Amniotic epithelial cell (primary cell): ENCODE measurements around the gene LRMDA.
A peak's percentile ranks its signal among the peaks of the same experiment; 100 is the strongest.

ENCODE experiments used
- DNase-seq: peaks from one replicate; pipeline ENCODE4 v3.0.0-alpha.2; 2010; ENCODE audit warnings: low read depth

The LRMDA gene

GRCh38 chr10:75449382-75450074 lies 18.1 kb downstream of the LRMDA start:
- no peak for DNase-seq

- DNase-seq, result no peak
Measured at GRCh38 chr10:75450075-75450445, 18.6 kb downstream of the LRMDA start.

- no peak for DNase-seq
Measured at GRCh38 chr10:75450644-75451640, 19.5 kb downstream of the LRMDA start.

- no peak for DNase-seq
Measured at GRCh38 chr10:75451831-75452230, 20.4 kb downstream of the LRMDA start.

- DNase-seq, result no peak
Measured at GRCh38 chr10:75452997-75453396, 21.6 kb downstream of the LRMDA start.

GRCh38 chr10:75456122-75456521 lies 24.7 kb downstream of the LRMDA start:
- DNase-seq, result no peak

- no peak for DNase-seq
Measured at GRCh38 chr10:75460059-75460458, 28.6 kb downstream of the LRMDA start.

- no peak for DNase-seq
Measured at GRCh38 chr10:75461672-75462649, 30.5 kb downstream of the LRMDA start.

GRCh38 chr10:75462865-75463264 lies 31.4 kb downstream of the LRMDA start:
- no peak for DNase-seq

- no peak for DNase-seq
Measured at GRCh38 chr10:75464478-75465449, 33.3 kb downstream of the LRMDA start.

- no peak for DNase-seq
Measured at GRCh38 chr10:75465450-75465827, 34.0 kb downstream of the LRMDA start.

- DNase-seq, result peak; percentile 86
Measured at GRCh38 chr10:75466001-75466400, 34.6 kb downstream of the LRMDA start.

- DNase-seq, result peak; percentile 89
Measured at GRCh38 chr10:75466886-75467285, 35.5 kb downstream of the LRMDA start.

GRCh38 chr10:75468612-75469005 lies 37.2 kb downstream of the LRMDA start:
- DNase-seq, result no peak

GRCh38 chr10:75469006-75469616 lies 37.7 kb downstream of the LRMDA start:
- DNase-seq, result peak; percentile 95

GRCh38 chr10:75470901-75471300 lies 39.5 kb downstream of the LRMDA start:
- DNase-seq, result no peak

- no peak for DNase-seq
Measured at GRCh38 chr10:75472685-75473084, 41.3 kb downstream of the LRMDA start.

GRCh38 chr10:75474106-75474505 lies 42.7 kb downstream of the LRMDA start:
- DNase-seq, result no peak

- DNase-seq, result peak; percentile 27
Measured at GRCh38 chr10:75475460-75476182, 44.2 kb downstream of the LRMDA start.

GRCh38 chr10:75476569-75476968 lies 45.1 kb downstream of the LRMDA start:
- DNase-seq, result no peak
